Psoas muscle (tissue), 8 donors: Measurements from ENCODE around the gene ITGA11. TPM values are rescaled to one million over a fixed set of nuclear protein-coding genes. Genes with fewer than 3 reads are reported as not detected.
A peak's percentile ranks its signal among the peaks of the same experiment; 100 is the strongest.

Experiments used
- ATAC-seq, 4 donors: fragments of 200-7000 bp; cut with Tn5 transposase; one replicate each; pipeline ENCODE4 v1.9.1; 2020; ENCODE audit warnings: moderate library complexity in 3 of 4, mild to moderate bottlenecking in 2 of 4
- DNase-seq, 2 donors: peaks; one replicate each; pipeline ENCODE4 v3.0.0-alpha.2; 2020
- H3K27ac ChIP-seq: fragments of 200-600 bp; one replicate; pipeline ENCODE4 v1.8.0; 2022
- H3K27me3 ChIP-seq, 3 donors: fragments of 200-600 bp in 1 of 3; one replicate each; pipeline versions ENCODE4 v1.6.1 to v1.8.0; 2013 to 2022; ENCODE audit warnings: low read length in 2 of 3, mild to moderate bottlenecking in 2 of 3, moderate library complexity in 1 of 3; ENCODE audit not compliant: insufficient read depth in 3 of 3
- H3K36me3 ChIP-seq, 2 donors: fragments of 200-600 bp in 1 of 2; one replicate each; pipeline versions ENCODE4 v1.6.1 to v1.8.0; 2013 to 2022; ENCODE audit warnings: low read depth in 1 of 2, mild to moderate bottlenecking in 1 of 2, moderate library complexity in 1 of 2; ENCODE audit not compliant: insufficient read depth in 1 of 2
- H3K4me1 ChIP-seq: fragments of 200-600 bp; one replicate; pipeline ENCODE4 v1.8.0; 2022
- H3K4me3 ChIP-seq: fragments of 200-600 bp; one replicate; pipeline ENCODE4 v1.8.0; 2022; ENCODE audit warnings: mild to moderate bottlenecking
- H3K9me3 ChIP-seq: fragments of 200-600 bp; one replicate; pipeline ENCODE4 v1.8.0; 2022
- CTCF ChIP-seq: fragments of 200-600 bp; IDR thresholded peaks from one replicate; pipeline ENCODE4 v1.8.0; 2022; ENCODE audit warnings: antibody characterized with exemption
- WGBS, 3 donors: extraction: QIAGEN DNeasy Blood & Tissue Kit; methylation state at CpG; one replicate each; pipeline versions ENCODE4 v1.1.6 to v1.1.7; 2013; 5-methylcytosine and 5-hydroxymethylcytosine counted together
- intact Hi-C, 2 donors: fragments of 100-400 bp; cut with DNase I; formaldehyde crosslinking; loops; one replicate each; pipeline versions ENCODE4 v1.11.0 to v1.14.2; 2022
- polyA plus RNA-seq, 3 donors: library from polyadenylated mRNA; stranded (reverse); fragments of 200-250 nt; gene quantifications; one replicate each; pipeline ENCODE4 v1.2.3, GENCODE V29; 2013
- total RNA-seq, 4 donors: library from RNA; stranded (reverse); fragmentation: NEBNext Ultra II Directional in 2 of 4; extraction: Animal tissue kit (Norgen Biotek cat#: 25700) in 2 of 4; gene quantifications; one replicate each; pipeline versions ENCODE4 v1.2.1 to v1.2.4, GENCODE V29; 2021 to 2023
- donor health status: healthy with polysubstance abuse.
- donor health status: DM: no; HTN: no; CAD: no; lungs with moderate emphysema.
- donor health status: Bipolar disorder and iron deficiency.
- donor health status: healthy.
- donor health status: DM: yes; HTN: yes; CAD: no.
- donor health status: DM: no; HTN: no; CAD: no.
- donor health status: DM: no; HTN: no; CAD: no.
- donor health status: DM: yes; HTN: yes; CAD: no.

ITGA11 gene
- total and polyA plus RNA-seq, 7 donors: 0.10 to 7.9 (median 0.97) TPM

DNA sequence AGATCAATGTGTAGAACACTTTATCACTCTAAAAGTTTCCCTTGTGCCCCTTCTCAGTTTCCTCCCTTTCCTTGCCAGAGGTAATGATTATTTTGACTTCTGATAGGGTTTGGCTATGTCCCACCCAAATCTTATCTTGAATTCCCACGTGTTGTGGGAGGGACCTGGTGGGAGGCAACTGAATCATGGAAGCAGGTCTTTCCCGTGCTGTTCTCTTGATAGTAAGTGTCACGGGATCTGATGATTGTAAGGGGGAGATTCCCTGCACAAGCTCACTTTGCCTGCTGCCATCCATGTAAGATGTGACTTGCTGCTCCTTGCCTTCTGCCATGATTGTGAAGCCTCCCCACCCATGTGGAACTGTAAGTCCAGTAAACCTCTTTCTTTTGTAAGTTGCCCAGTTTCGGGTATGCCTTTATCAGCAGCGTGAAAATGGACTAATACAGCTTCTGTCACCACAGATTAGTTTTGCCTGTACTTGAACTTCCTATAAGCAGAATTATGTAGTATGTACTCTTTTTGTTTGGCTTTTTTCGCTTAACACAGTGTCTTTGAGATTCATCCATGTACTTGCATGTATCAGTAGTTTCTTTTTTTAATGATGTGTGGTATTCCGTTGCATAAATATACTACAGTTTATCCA lies 147.2 kb downstream of the ITGA11 start:
- ATAC-seq (no peak), DNase-seq (no peak)
- Histone ChIP-seq H3K9me3 (no peaks in the 10 kb centered on the region), H3K27me3 (no peaks in the 10 kb centered on the region), H3K4me3 (peak overlapping the region; percentile 85), H3K27ac (peak overlapping the region; percentile 97), H3K36me3 (peaks cover 9 to 36% of the 10 kb centered on the region in 2 donors), H3K4me1 (peaks cover 93% of the 10 kb centered on the region)
- intact Hi-C loops: no loop called here
- no peak for TF ChIP-seq CTCF
- WGBS, 3 donors: 90% methylated on average over 7 of the region's 7 CpGs

GRCh38 chr15:68283401-68283800 lies 148.6 kb downstream of the ITGA11 start:
- peak overlapping the region; percentile 97 for H3K27ac ChIP-seq
- peaks cover 9 to 38% of the 10 kb centered on the region in 2 donors for H3K36me3 ChIP-seq
- TF ChIP-seq CTCF: no peak
- no peak for ATAC-seq
- intact Hi-C loops: no loop called here
- H3K9me3 ChIP-seq: no peaks in the 10 kb centered on the region
- H3K27me3 ChIP-seq: no peaks in the 10 kb centered on the region
- WGBS, 3 donors: 71 to 87% (median 78%) methylated on average over 2 of the region's 2 CpGs
- H3K4me3 ChIP-seq: peak overlapping the region; percentile 85
- H3K4me1 ChIP-seq: peaks cover 81% of the 10 kb centered on the region
- no peak for DNase-seq

DNA sequence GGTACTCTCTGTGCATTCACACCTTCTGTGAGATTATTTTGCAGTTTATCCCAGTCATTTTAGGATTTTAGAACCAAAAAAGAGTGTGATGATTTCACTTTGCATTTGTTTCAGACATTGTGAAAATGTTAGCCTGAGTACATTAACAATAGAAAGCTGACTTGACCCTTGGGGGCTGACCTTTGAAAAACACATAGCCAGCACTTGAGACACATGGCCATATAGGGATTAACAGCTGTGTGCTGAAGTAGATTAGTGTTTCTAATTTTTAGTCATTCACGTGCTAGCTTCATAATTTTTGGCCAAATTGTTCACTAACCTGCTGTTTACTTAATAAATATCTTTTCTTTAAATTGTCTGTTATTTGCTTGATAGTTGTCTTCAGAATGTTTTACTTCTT lies 151.0 kb downstream of the ITGA11 start:
- Histone ChIP-seq H3K9me3 (no peaks in the 10 kb centered on the region), H3K4me3 (peak overlapping the region; percentile 85), H3K4me1 (peaks cover 63% of the 10 kb centered on the region), H3K27me3 (no peaks in the 10 kb centered on the region), H3K36me3 (peaks cover 9 to 29% of the 10 kb centered on the region in 2 donors), H3K27ac (peak overlapping the region; percentile 97)
- ATAC-seq (no peak), DNase-seq (no peak)
- intact Hi-C loops: no loop called here
- TF ChIP-seq CTCF: no peak
- WGBS, 3 donors: 9 to 11% (median 10%) methylated on average over 1 of the region's 1 CpG

- H3K27me3 ChIP-seq: no peaks in the 10 kb centered on the region
These were observed 151.9 kb downstream of the ITGA11 start for GRCh38 chr15:68279779-68280753.

More at GRCh38 chr15:68279779-68280753, 151.9 kb downstream of the ITGA11 start:
- ATAC-seq (no peak), DNase-seq (no peak)
- Histone ChIP-seq H3K4me1 (peaks cover 60% of the 10 kb centered on the region), H3K9me3 (no peaks in the 10 kb centered on the region), H3K4me3 (peak overlapping the region; percentile 85), H3K36me3 (peaks cover 9 to 25% of the 10 kb centered on the region in 2 donors), H3K27ac (peak overlapping the region; percentile 97)
- intact Hi-C loops: loop anchor here in 1 of 2 donors (10.0 kb wide), 1 partner anchor 1205 kb away; no protein-coding TSS in a partner anchor
- no peak for TF ChIP-seq CTCF
- 30 to 37% (median 30%) methylated on average over 11 of the region's 11 CpGs for WGBS, 3 donors
